ENCODE measurements around the gene THUMPD1. TPM values are rescaled to one million over a fixed set of nuclear protein-coding genes. Genes with fewer than 3 reads are reported as not detected.
"Not testable (repeated sequence)": the region's sequence is repeated elsewhere in the genome, so short reads cannot be mapped to it uniquely, and the experiment has no call there.

The THUMPD1 gene
- total RNA-seq, 1 donor from 2014 or later = 47.7 TPM

DNA sequence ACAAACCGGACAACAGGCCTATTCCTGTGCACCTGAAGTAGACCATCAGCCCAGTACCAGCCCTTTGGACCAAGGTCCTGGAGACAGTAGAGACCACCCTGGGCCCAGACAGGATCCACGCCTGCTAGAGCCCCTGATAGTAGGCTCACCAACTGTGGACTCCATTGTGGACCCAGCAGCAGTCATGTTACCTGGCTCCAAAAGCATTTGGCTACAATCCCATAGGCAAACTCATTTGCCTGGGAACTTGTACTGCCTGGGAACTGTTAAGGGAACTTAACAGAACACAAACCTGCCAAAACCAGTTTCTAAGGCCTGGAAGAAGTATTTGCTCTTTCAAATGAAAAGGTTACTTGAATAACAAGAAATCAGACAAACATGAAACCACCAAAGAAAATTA lies 34.2 kb downstream of the THUMPD1 start:
- Mint-ChIP-seq H3K9me3 (no peaks in the 10 kb centered on the region), H3K27me3 (ENCODE audit: low read depth) (no peaks in the 10 kb centered on the region), H3K4me3 (ENCODE audit: low read depth) (no peak overlapping the region), H3K27ac (no peak overlapping the region), H3K36me3 (ENCODE audit: low read depth) (no peaks in the 10 kb centered on the region), H3K4me1 (ENCODE audit: low read depth) (no peaks in the 10 kb centered on the region)
- no peak for DNase-seq (ENCODE audit: low spot score)
- intact Hi-C loops (cut with micrococcal nuclease) = loop anchor here (10.0 kb wide), 1 partner anchor 103 kb away; no protein-coding TSS in a partner anchor

DNA sequence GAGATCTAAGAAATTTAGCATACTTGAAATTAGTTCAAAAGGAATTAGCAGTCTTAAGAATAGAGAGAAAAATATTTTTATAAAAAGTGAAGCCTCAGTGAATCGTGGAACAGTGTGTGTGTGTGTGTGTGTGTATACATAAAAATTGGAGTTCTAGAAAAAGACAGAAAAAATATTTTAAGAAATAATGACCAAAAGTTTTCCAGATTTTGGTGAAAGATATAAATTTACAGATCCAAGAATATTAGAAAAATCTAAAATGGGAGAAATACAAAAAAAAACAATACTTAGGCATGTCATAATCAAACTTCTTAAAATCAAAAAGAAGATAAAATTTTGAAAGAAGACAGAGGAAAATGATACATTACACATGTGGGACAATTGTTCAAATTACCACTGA lies 35.6 kb downstream of the THUMPD1 start:
- DNase-seq (ENCODE audit: low spot score); H3K27ac Mint-ChIP-seq; H3K36me3 Mint-ChIP-seq (ENCODE audit: low read depth); H3K27me3 Mint-ChIP-seq (ENCODE audit: low read depth); H3K4me3 Mint-ChIP-seq (ENCODE audit: low read depth); H3K9me3 Mint-ChIP-seq; H3K4me1 Mint-ChIP-seq (ENCODE audit: low read depth): not testable (repeated sequence)
- intact Hi-C loops (cut with micrococcal nuclease) = loop anchor here (10.0 kb wide), 1 partner anchor 101 kb away; no protein-coding TSS in a partner anchor

DNA sequence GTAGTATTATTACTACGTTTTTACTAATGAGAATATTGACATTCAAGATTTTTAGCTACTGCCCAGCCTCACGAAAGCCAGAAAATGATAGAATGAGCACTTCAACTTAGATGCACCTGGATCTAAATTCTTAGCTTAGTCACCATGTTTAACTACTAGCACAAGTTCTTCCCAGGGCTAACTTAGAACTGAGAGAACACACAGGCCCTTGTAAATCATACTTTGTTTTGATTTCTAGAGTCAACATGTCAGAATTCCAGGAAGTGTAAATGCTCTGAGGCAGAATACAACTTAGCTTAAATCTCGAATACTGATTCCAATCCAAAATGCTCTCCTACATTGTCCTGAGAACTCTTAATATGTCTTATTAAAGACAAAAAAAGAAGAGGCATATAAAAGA lies 37.3 kb downstream of the THUMPD1 start:
- no peaks in the 10 kb centered on the region for H3K9me3 Mint-ChIP-seq
- H3K27ac Mint-ChIP-seq = no peak overlapping the region
- H3K27me3 Mint-ChIP-seq (ENCODE audit: low read depth) = peaks cover 2% of the 10 kb centered on the region
- H3K36me3 Mint-ChIP-seq (ENCODE audit: low read depth) = no peaks in the 10 kb centered on the region
- DNase-seq (ENCODE audit: low spot score) = no peak
- H3K4me3 Mint-ChIP-seq (ENCODE audit: low read depth) = no peak overlapping the region
- H3K4me1 Mint-ChIP-seq (ENCODE audit: low read depth) = no peaks in the 10 kb centered on the region
- intact Hi-C loops (cut with micrococcal nuclease) = loop anchor here (10.0 kb wide), 1 partner anchor 99 kb away; no protein-coding TSS in a partner anchor

DNA sequence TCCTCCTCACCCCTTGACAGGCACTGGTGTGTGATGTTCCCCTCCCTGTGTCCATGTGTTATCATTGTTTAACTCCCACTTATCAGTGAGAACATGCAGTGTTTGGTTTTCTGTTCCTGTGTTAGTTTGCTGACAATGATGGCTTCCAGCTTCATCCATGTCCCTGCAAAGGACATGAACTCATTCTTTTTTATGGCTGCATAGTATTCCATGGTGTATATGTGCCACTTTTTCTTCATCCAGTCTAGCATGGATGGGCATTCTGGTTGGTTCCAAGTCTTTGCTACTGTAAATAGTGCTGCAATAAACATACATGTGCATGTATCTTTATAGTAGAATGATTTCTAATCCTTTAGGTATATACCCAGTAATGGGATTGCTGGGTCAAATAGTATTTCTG lies 39.9 kb downstream of the THUMPD1 start:
- intact Hi-C loops (cut with micrococcal nuclease) = loop anchor here (10.0 kb wide), 1 partner anchor 97 kb away; no protein-coding TSS in a partner anchor
- H3K4me3 Mint-ChIP-seq (ENCODE audit: low read depth); H3K36me3 Mint-ChIP-seq (ENCODE audit: low read depth); H3K27ac Mint-ChIP-seq; H3K27me3 Mint-ChIP-seq (ENCODE audit: low read depth); H3K9me3 Mint-ChIP-seq; H3K4me1 Mint-ChIP-seq (ENCODE audit: low read depth); DNase-seq (ENCODE audit: low spot score): not testable (repeated sequence)

DNA sequence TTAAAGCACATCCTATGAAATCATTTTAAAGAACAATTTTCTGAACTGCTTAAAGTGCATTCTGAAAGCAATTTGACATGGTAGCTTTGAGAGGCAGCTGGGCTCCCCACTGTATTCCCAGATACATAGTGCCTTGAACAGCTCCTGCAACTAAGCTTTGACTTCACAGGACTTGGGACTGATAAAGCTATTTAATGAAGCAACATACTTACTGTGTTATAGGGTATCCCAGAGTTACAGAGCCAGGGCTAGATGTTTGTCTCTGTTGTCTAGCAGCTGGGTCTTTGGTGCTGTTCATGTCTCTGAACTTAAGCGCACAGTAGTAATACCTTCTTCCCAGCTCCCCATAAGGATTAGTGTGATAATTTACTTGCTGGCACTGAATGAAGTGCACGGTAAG lies 45.0 kb downstream of the THUMPD1 start:
- intact Hi-C loops (cut with micrococcal nuclease) = no loop called here
- DNase-seq (ENCODE audit: low spot score) = no peak
- H3K4me1 Mint-ChIP-seq (ENCODE audit: low read depth) = peaks cover 3% of the 10 kb centered on the region
- H3K9me3 Mint-ChIP-seq = no peaks in the 10 kb centered on the region
- peaks cover 13% of the 10 kb centered on the region for H3K27me3 Mint-ChIP-seq (ENCODE audit: low read depth)
- H3K27ac Mint-ChIP-seq = no peak overlapping the region
- H3K36me3 Mint-ChIP-seq (ENCODE audit: low read depth) = no peaks in the 10 kb centered on the region
- no peak overlapping the region for H3K4me3 Mint-ChIP-seq (ENCODE audit: low read depth)

DNA sequence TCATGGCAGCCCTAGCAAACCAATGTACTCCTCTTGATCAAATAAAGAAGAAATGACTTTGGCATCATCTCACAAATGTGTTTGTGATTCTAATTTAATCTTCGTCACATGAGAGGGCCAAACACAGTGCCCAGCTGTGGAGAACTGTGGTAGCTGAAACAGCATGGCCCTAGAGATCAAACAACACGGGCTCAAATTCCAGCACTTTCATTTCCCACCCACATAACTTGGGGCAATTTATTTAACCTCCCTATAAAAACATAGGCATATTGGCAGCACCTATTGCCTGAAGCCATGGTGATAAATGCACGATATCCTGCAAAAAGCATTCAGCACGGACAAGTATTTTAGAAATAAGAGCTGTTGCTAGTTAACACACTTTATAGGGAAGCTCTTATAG lies 46.6 kb downstream of the THUMPD1 start:
- peaks cover 11% of the 10 kb centered on the region for H3K27me3 Mint-ChIP-seq (ENCODE audit: low read depth)
- no peaks in the 10 kb centered on the region for H3K36me3 Mint-ChIP-seq (ENCODE audit: low read depth)
- no peak overlapping the region for H3K4me3 Mint-ChIP-seq (ENCODE audit: low read depth)
- H3K9me3 Mint-ChIP-seq = no peaks in the 10 kb centered on the region
- no peak for DNase-seq (ENCODE audit: low spot score)
- H3K27ac Mint-ChIP-seq = no peak overlapping the region
- peaks cover 5% of the 10 kb centered on the region for H3K4me1 Mint-ChIP-seq (ENCODE audit: low read depth)
- intact Hi-C loops (cut with micrococcal nuclease) = no loop called here

DNA sequence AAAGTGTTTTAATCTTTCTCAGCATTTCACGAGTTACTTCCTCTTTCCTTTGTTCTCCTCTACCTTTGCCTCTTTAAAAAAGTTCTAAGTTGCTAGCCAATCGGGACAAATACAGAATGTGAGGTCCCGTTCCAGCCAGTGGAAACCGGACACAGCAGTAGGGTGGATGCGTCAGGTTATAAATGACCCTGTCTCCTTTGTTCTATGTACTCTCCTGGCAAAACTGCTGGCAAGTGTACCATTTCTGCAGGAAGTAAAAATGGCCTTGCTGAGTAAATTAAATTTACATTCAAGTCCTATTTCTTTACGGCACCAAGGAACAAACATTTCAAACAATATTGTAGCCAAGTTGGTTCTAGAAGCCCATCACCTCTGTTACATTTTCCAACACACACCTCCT lies 47.5 kb downstream of the THUMPD1 start:
- H3K4me3 Mint-ChIP-seq (ENCODE audit: low read depth); intact Hi-C loops (cut with micrococcal nuclease); H3K27ac Mint-ChIP-seq; DNase-seq (ENCODE audit: low spot score); H3K9me3 Mint-ChIP-seq; H3K36me3 Mint-ChIP-seq (ENCODE audit: low read depth); H3K4me1 Mint-ChIP-seq (ENCODE audit: low read depth): not testable (repeated sequence)
- peaks cover 14% of the 10 kb centered on the region for H3K27me3 Mint-ChIP-seq (ENCODE audit: low read depth)

DNA sequence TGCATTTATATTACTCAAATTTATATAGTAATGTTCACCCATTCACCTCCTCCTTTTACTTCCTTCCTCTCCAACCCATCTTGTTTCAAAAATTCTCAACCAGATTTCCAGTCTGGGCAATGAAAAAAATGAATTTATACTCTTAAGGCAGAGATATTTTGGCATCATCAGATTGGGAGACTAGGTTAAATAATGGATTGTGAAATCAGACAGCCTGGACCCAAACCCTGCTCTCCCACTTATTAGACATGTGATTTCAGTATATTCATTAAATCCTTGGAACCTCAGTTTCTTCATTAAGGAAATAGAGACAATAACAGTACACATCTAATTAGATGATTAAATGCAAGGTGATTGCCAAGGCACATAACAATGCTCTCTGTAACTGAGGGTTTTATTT lies 52.0 kb downstream of the THUMPD1 start:
- Mint-ChIP-seq H3K4me1 (ENCODE audit: low read depth) (peaks cover 6% of the 10 kb centered on the region), H3K27ac (no peak overlapping the region), H3K4me3 (ENCODE audit: low read depth) (no peak overlapping the region), H3K27me3 (ENCODE audit: low read depth) (peaks cover 12% of the 10 kb centered on the region), H3K36me3 (ENCODE audit: low read depth) (no peaks in the 10 kb centered on the region), H3K9me3 (no peaks in the 10 kb centered on the region)
- intact Hi-C loops (cut with micrococcal nuclease) = loop anchor here (10.0 kb wide), 1 partner anchor 145 kb away; no protein-coding TSS in a partner anchor
- DNase-seq (ENCODE audit: low spot score) = no peak

DNA sequence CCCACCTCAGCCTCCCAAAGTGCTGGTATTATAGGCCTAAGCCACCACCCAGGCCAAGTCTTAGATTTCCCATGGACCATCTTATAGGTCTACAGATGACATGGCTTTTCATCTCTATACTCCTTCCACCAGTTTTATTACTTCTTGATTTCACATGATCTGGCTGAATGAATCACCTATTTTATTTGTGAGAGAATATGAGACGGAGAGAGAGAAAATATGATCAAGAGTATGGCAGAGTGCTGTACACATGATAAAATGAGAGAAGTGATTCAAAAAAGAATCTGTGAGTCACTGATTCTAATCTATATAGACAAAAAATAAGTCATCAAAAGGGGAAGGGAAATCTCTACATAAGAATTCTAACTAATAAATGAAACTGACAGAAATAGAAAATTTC lies 57.8 kb downstream of the THUMPD1 start:
- Mint-ChIP-seq H3K4me3 (ENCODE audit: low read depth) (peak overlapping the region; percentile 14), H3K36me3 (ENCODE audit: low read depth) (no peaks in the 10 kb centered on the region), H3K27me3 (ENCODE audit: low read depth) (no peaks in the 10 kb centered on the region), H3K27ac (peak overlapping the region; percentile 90), H3K4me1 (ENCODE audit: low read depth) (peaks cover 18% of the 10 kb centered on the region), H3K9me3 (no peaks in the 10 kb centered on the region)
- no peak for DNase-seq (ENCODE audit: low spot score)
- intact Hi-C loops (cut with micrococcal nuclease) = loop anchor here (10.0 kb wide), 1 partner anchor 139 kb away; no protein-coding TSS in a partner anchor

Other genes starting within 250 kb of the THUMPD1 start
- 2.3 and 2.6 TPM in 2 replicates for gene ACSM2B, start 165.5 kb downstream of the THUMPD1 start, total RNA-seq
- 1.6 and 1.7 TPM in 2 replicates for gene ACSM1, start 44.1 kb downstream of the THUMPD1 start, total RNA-seq
- 3.9 and 5.5 TPM in 2 replicates for gene ACSM3, start 22.2 kb upstream of the THUMPD1 start, total RNA-seq
- gene ERI2, start 64.7 kb upstream of the THUMPD1 start, total RNA-seq = 13.2 and 14.4 TPM in 2 replicates
- gene REXO5, start 64.7 kb upstream of the THUMPD1 start, total RNA-seq = 11.4 and 11.8 TPM in 2 replicates
- gene DCUN1D3, start 158.5 kb upstream of the THUMPD1 start, total RNA-seq = 17.4 and 19.2 TPM in 2 replicates
- gene LYRM1, start 159.0 kb upstream of the THUMPD1 start, total RNA-seq = 30.5 and 34.7 TPM in 2 replicates